HEK293T (cell line): ENCODE data around the gene ARMC3.

ENCODE experiments used
- ARNT ChIP-seq: fragments of 450-650 bp; IDR thresholded peaks from 2 replicates; pipeline ENCODE4 v1.6.1; 2017; ENCODE audit warnings: mild to moderate bottlenecking
- BHLHE40 ChIP-seq: fragments of 450-650 bp; IDR thresholded peaks from 2 replicates; pipeline ENCODE4 v1.6.1; 2016; ENCODE audit warnings: mild to moderate bottlenecking, moderate library complexity, borderline replicate concordance
- FOXK2 ChIP-seq: fragments of 450-650 bp; IDR thresholded peaks from 2 replicates; pipeline ENCODE4 v1.6.1; 2016; ENCODE audit warnings: mild to moderate bottlenecking
- FOXM1 ChIP-seq: fragments of 450-650 bp; IDR thresholded peaks from 2 replicates; pipeline ENCODE4 v1.6.1; 2017; ENCODE audit warnings: mild to moderate bottlenecking, borderline replicate concordance
- PKNOX1 ChIP-seq: fragments of 450-650 bp; IDR thresholded peaks from 2 replicates; pipeline ENCODE4 v1.6.1; 2016
- ZNF384 ChIP-seq: fragments of 450-650 bp; IDR thresholded peaks from 2 replicates; pipeline ENCODE4 v1.6.1; 2016

- TF ChIP-seq PKNOX1 = no peak
- TF ChIP-seq FOXM1 = no peak
- no peak for TF ChIP-seq FOXK2
- TF ChIP-seq ARNT = no peak
- no peak for TF ChIP-seq ZNF384
- no peak for TF ChIP-seq BHLHE40
Measured at GRCh38 chr10:23070913-23071218, 143.0 kb downstream of the ARMC3 start.
